D721Med (cell line): Measurements from ENCODE around the gene FLCN.

Experiments used
- DNase-seq: peaks from one replicate; pipeline ENCODE4 v3.0.0; 2011; ENCODE audit warnings: low spot score; ENCODE audit not compliant: insufficient read length
- FAIRE-seq: peaks from 2 replicates; lab custom pipeline; 2011; peaks lifted over from hg19 to GRCh38; lab: Jason Lieb, UNC
- CTCF ChIP-seq: IDR thresholded peaks from 2 replicates; pipeline ENCODE4 v1.5.1; 2012; ENCODE audit warnings: mild to moderate bottlenecking, control low read depth; ENCODE audit not compliant: insufficient read depth; ENCODE audit errors: missing control alignments

FLCN gene

GRCh38 chr17:17227608-17228520 lies 9.1 kb downstream of the FLCN start:
- TF ChIP-seq CTCF: no peak
- DNase-seq (no peak), FAIRE-seq (no peak)

GRCh38 chr17:17226451-17227265 lies 10.3 kb downstream of the FLCN start:
- TF ChIP-seq CTCF: no peak
- DNase-seq (no peak), FAIRE-seq (no peak)

- FAIRE-seq: no peak
- TF ChIP-seq CTCF: no peak
- no peak for DNase-seq
Measured at GRCh38 chr17:17225901-17226300, 11.1 kb downstream of the FLCN start.

- FAIRE-seq (no peak), DNase-seq (no peak)
- no peak for TF ChIP-seq CTCF
Measured at GRCh38 chr17:17224137-17224536, 12.8 kb downstream of the FLCN start.

- FAIRE-seq: no peak
- no peak for TF ChIP-seq CTCF
- DNase-seq: no peak
Measured at GRCh38 chr17:17223736-17224135, 13.2 kb downstream of the FLCN start.

GRCh38 chr17:17221329-17221728 lies 15.6 kb downstream of the FLCN start:
- FAIRE-seq: no peak
- no peak for DNase-seq
- TF ChIP-seq CTCF: no peak
